ENCODE results near the gene ZNRF2.

Gene ZNRF2

DNA sequence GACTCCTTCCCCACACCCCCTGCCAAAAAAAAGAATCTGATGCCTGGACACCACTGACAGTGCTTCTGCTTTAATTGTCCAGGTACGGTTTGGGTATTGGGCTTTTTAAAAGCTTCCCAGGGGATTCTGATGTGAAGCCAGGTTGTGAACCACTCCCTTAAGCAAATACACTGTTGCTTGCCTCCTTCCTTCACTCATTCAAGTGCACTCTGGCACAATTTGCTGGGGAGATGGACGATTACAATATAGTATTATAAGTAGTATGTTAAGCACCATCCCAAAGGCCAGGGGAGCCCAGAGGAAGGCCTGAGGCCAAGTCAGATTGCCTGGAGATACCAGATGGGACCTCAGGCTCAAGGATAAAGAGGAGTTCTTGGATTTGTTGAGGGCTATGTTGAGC lies 12.3 kb upstream of the ZNRF2 start:
- Mint-ChIP-seq H3K4me1 (ENCODE audit: low read depth) (no peaks in the 10 kb centered on the region), H3K36me3 (ENCODE audit: low read depth) (no peaks in the 10 kb centered on the region), H3K9me3 (no peaks in the 10 kb centered on the region), H3K27me3 (ENCODE audit: low read depth) (peaks cover 3% of the 10 kb centered on the region), H3K27ac (no peak overlapping the region), H3K4me3 (no peak overlapping the region)
- DNase-seq (ENCODE audit: low spot score) = no peak

DNA sequence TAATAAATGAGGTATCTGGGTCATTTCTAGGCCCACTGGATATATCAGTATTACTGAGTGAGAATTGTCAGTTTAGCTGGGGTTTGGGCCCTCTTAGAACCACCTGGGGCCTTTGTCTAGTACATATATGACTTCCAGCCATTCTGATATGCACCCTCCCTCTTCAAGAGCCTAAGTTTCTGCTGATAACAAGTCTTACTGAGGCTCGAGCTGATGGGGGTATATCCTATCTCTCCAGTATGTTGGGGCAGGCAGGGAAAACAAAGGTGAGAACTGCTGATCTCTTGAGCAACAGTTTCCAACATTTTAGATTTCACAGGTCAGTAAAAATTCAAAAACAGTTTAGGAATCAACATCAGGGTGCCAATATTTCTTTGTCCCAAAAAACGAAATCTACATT lies 10.8 kb upstream of the ZNRF2 start:
- no peak for DNase-seq (ENCODE audit: low spot score)
- peaks cover 3% of the 10 kb centered on the region for H3K27me3 Mint-ChIP-seq (ENCODE audit: low read depth)
- H3K9me3 Mint-ChIP-seq = no peaks in the 10 kb centered on the region
- no peak overlapping the region for H3K4me3 Mint-ChIP-seq
- H3K36me3 Mint-ChIP-seq (ENCODE audit: low read depth) = no peaks in the 10 kb centered on the region
- no peaks in the 10 kb centered on the region for H3K4me1 Mint-ChIP-seq (ENCODE audit: low read depth)
- no peak overlapping the region for H3K27ac Mint-ChIP-seq

DNA sequence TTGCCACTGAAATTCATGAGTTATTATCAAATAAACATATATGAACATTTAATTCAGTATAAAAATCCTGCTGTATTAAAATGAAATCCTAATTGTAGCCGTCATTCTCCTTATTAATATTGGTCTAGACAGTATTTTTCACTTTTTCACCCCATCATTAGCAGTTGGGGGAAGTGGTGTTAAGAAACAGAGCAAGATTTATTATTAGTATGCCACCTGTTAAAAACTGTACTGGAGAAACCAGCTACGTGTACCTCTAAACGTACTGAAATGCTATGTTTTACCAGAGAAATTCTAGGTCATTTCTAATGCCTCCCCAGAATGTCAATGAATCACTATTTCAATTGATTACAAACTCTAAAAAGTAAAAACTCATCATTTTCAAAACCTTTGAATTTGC lies 9.8 kb upstream of the ZNRF2 start:
- no peaks in the 10 kb centered on the region for H3K36me3 Mint-ChIP-seq (ENCODE audit: low read depth)
- H3K27me3 Mint-ChIP-seq (ENCODE audit: low read depth) = peaks cover 3% of the 10 kb centered on the region
- DNase-seq (ENCODE audit: low spot score) = no peak
- H3K4me1 Mint-ChIP-seq (ENCODE audit: low read depth) = no peaks in the 10 kb centered on the region
- no peaks in the 10 kb centered on the region for H3K9me3 Mint-ChIP-seq
- no peak overlapping the region for H3K27ac Mint-ChIP-seq
- H3K4me3 Mint-ChIP-seq = no peak overlapping the region

DNA sequence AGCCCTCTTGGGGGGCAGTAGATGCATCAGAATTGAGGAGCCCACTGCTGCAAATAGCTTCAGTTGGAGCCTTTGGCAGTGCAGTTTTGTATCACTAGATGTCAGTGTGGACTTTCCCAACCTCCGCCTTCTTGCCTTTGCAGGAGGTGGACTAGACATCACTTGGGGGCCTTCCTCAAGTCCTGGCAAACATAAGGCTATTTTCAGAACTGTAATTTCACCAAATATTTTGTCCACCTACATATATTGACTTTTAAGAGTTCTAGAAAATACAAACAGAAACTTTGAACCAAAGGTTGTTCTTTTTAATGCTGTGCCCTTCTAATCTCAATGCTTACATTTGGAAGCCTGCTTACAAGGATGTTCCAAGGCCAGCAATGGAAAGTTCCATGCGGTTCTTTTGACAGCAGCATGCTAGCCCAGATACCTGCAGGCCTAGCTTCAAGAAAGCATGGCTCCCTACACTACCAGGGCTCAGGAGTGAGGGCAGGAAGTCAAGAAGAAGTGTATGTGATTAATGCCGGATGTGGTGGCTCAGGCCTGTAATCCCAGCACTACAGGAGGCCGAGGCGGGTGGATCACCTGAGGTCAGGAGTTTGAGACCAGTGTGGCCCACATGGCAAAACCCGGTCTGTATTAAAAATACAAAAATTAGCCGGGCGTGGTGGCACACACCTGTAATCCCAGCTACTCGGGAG lies 8.0 kb upstream of the ZNRF2 start:
- H3K4me3 Mint-ChIP-seq = no peak overlapping the region
- H3K9me3 Mint-ChIP-seq = no peaks in the 10 kb centered on the region
- no peaks in the 10 kb centered on the region for H3K36me3 Mint-ChIP-seq (ENCODE audit: low read depth)
- peak; percentile 37 for DNase-seq (ENCODE audit: low spot score)
- H3K27ac Mint-ChIP-seq = no peak overlapping the region
- H3K27me3 Mint-ChIP-seq (ENCODE audit: low read depth) = peaks cover 3% of the 10 kb centered on the region
- peaks cover 2% of the 10 kb centered on the region for H3K4me1 Mint-ChIP-seq (ENCODE audit: low read depth)

DNA sequence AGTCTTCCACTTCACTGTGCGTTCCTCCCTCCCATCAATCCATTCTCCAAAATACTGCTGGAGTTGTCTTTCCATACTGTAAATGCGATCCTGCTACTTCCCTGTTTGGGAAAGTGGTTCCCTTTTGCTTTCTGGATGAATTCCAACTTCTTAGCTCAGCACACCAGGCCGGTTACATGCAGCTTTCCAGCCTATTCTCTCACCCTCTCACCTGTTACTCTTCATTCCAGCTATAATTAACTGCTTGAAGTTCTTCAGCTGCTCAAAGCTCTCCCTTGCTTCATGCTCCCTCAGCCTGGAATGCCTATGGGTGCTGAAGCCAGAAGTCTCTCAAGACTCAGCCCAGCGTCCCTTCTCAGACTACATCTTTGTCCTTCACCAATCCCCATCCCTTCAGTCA lies 6.0 kb upstream of the ZNRF2 start:
- Mint-ChIP-seq H3K4me3 (no peak overlapping the region), H3K9me3 (no peaks in the 10 kb centered on the region), H3K36me3 (ENCODE audit: low read depth) (no peaks in the 10 kb centered on the region), H3K4me1 (ENCODE audit: low read depth) (peaks cover 10% of the 10 kb centered on the region), H3K27ac (no peak overlapping the region), H3K27me3 (ENCODE audit: low read depth) (peaks cover 3% of the 10 kb centered on the region)
- no peak for DNase-seq (ENCODE audit: low spot score)

DNA sequence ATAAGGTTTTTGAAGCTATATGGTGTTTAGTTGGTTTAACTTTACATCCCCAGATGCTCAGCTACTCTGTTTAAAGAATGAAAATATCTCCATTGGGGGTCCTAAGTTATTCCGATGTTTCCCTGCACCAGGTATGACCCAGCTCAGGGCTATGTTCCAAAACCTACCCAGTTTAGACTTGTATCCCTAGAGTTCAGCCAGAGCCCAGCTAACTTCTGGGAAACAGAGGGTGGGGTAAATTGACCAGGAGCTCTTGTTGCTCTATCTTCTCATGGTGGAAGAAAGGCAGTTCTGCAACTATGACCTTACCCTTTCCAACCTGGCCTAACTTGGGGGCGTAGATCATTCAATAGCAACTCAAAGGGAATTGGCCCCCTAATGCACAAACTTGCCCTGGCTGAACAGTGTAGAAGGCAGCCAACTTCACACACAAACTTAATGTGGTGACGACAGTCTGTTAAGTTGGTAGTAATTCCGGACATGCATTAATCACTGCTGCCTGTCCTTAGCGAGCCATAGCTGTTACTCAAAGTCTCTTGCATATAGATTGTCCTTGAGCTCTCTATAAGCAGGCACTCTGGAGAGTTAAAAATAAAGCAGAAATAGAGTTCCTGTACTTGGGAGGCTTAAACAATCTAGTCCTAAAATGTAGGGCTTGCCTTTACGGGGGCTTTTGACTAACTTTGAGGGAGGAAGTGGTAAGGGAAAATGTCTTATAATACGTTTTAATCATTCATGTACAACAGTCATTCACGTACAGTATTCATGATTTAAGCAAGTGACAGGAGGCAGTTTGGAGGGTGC lies 5.3 kb upstream of the ZNRF2 start:
- no peak overlapping the region for H3K27ac Mint-ChIP-seq

DNA sequence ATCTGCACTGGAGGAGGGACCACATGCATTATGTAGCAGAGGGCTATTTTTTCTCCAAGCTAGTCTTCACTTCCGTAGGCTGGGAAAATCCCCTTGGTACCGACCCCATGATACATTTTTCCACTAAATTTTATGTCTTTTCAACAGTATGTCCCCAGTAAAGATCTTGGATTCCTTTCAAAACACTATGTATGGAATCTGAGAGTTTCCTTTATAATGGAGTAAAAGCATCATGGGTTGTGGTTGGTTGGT lies 4.8 kb upstream of the ZNRF2 start:
- no peaks in the 10 kb centered on the region for H3K27me3 Mint-ChIP-seq (ENCODE audit: low read depth)
- H3K27ac Mint-ChIP-seq = no peak overlapping the region
- H3K4me3 Mint-ChIP-seq = no peak overlapping the region
- H3K4me1 Mint-ChIP-seq (ENCODE audit: low read depth) = peaks cover 13% of the 10 kb centered on the region
- H3K36me3 Mint-ChIP-seq (ENCODE audit: low read depth) = no peaks in the 10 kb centered on the region
- H3K9me3 Mint-ChIP-seq = no peaks in the 10 kb centered on the region
- DNase-seq (ENCODE audit: low spot score) = no peak

More for the DNA sequence above, 5.3 kb upstream of the ZNRF2 start:
- DNase-seq (ENCODE audit: low spot score) = no peak
- no peaks in the 10 kb centered on the region for H3K36me3 Mint-ChIP-seq (ENCODE audit: low read depth)
- H3K27me3 Mint-ChIP-seq (ENCODE audit: low read depth) = no peaks in the 10 kb centered on the region
- H3K4me1 Mint-ChIP-seq (ENCODE audit: low read depth) = peaks cover 12% of the 10 kb centered on the region
- no peak overlapping the region for H3K4me3 Mint-ChIP-seq
- no peaks in the 10 kb centered on the region for H3K9me3 Mint-ChIP-seq

DNA sequence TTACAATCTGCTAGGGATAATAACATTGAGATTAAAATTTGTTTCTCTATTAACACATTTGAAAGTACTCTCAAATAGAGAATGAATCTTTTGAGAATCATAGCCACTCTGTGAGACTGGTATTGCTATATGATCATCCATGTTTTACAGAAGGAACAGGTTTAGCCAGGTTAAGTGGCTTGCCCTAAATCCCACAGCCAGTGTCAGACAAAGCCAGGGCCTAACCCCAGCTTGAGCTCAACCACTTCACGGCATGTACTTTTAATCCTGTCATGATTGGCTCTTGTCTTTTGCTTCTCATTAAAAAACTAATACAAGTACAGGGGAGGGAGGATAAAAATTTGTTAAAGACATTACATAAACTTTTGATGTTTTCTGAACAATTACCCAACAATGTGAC lies 3.8 kb upstream of the ZNRF2 start:
- no peaks in the 10 kb centered on the region for H3K36me3 Mint-ChIP-seq (ENCODE audit: low read depth)
- peaks cover 13% of the 10 kb centered on the region for H3K4me1 Mint-ChIP-seq (ENCODE audit: low read depth)
- DNase-seq (ENCODE audit: low spot score) = no peak
- H3K27ac Mint-ChIP-seq = no peak overlapping the region
- no peaks in the 10 kb centered on the region for H3K9me3 Mint-ChIP-seq
- H3K27me3 Mint-ChIP-seq (ENCODE audit: low read depth) = no peaks in the 10 kb centered on the region
- H3K4me3 Mint-ChIP-seq = no peak overlapping the region

DNA sequence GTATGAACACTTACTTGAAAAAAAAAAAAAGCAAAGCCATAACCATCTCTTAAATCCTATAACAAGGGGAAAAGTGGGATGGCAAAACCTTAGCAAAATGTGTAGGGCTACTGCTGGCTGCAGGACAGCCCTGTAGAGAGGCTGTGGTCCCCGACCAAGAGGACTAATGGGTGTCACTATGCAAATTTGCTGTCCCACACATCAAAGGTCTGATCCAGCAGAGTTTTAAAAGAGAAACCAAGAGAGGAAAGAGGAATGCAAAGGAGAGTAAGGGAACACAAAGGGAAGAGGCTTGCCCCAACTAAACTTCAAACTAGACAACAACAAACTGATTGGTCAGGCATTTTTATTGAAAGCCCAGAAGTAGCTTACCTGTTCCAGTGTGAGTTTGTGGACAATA lies 3.1 kb upstream of the ZNRF2 start:
- peaks cover 19% of the 10 kb centered on the region for H3K4me1 Mint-ChIP-seq (ENCODE audit: low read depth)
- H3K36me3 Mint-ChIP-seq (ENCODE audit: low read depth) = peaks cover 5% of the 10 kb centered on the region
- no peaks in the 10 kb centered on the region for H3K27me3 Mint-ChIP-seq (ENCODE audit: low read depth)
- H3K4me3 Mint-ChIP-seq = no peak overlapping the region
- DNase-seq (ENCODE audit: low spot score) = no peak
- H3K9me3 Mint-ChIP-seq = peaks cover 3% of the 10 kb centered on the region
- H3K27ac Mint-ChIP-seq = no peak overlapping the region

DNA sequence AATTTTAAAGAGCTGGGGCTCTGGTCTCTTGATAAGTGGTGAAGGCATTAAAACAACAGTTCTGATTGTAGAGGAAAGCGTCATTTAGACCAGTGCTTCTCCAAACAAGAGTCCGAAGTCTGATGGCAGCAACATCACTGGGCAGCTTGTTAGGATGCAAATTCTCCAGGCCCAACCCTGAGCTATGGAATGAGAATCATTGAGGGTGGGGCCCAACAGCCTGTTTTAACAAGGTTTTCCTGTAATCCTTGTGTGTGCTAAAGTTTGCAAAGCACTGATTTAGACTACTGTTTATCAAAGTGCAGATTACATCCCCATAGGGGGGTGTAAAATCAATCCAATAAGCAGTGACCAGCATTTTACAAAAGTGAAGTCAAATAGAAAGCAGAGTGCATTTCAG lies 2.6 kb upstream of the ZNRF2 start:
- Mint-ChIP-seq H3K9me3 (peaks cover 8% of the 10 kb centered on the region), H3K27ac (no peak overlapping the region), H3K4me3 (no peak overlapping the region), H3K27me3 (ENCODE audit: low read depth) (no peaks in the 10 kb centered on the region), H3K4me1 (ENCODE audit: low read depth) (peaks cover 24% of the 10 kb centered on the region), H3K36me3 (ENCODE audit: low read depth) (peaks cover 11% of the 10 kb centered on the region)
- no peak for DNase-seq (ENCODE audit: low spot score)

DNA sequence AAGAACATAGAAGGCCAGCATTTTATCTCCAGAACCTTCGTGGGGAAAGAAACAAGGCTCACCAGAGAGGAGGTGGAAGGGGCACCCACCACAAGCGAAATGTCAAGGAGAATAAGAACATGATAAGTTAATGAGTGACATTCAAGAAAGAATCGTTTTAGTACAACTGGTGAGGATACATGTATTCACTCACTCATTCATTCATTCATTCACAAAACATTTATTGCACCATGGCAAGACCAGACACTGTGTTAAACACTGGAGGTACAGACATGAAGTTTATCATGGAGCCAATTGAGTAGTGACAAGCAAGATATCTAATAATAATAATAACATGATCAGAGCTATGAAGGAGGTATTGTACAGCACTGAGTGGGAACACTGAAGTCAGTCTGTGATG lies 1.7 kb upstream of the ZNRF2 start:
- H3K27me3 Mint-ChIP-seq (ENCODE audit: low read depth) = no peaks in the 10 kb centered on the region
- peaks cover 30% of the 10 kb centered on the region for H3K4me1 Mint-ChIP-seq (ENCODE audit: low read depth)

DNA sequence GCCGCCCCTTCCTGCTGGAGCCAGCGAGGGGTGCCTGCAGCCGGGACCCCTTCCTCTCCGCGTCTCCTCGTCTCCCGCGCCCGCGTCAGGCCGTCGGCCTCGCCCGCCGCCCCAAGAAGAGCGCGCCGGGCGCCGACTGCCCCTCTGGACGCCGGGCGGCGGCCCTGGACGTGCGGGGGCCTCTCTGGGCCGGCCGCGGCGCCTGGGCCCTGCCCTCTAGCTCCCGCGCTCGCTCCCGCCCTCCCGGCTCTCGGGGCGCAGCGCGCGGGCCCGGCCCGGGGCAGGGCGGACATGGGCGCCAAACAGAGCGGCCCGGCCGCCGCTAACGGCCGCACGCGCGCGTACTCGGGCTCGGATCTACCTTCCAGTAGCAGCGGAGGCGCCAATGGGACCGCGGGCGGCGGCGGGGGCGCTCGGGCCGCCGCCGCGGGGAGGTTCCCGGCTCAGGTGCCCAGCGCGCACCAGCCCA lies 704 bp downstream of the ZNRF2 start:
- no peak for DNase-seq (ENCODE audit: low spot score)
- Mint-ChIP-seq H3K9me3 (peaks cover 12% of the 10 kb centered on the region), H3K27ac (peak overlapping the region; percentile 88), H3K36me3 (ENCODE audit: low read depth) (peaks cover 20% of the 10 kb centered on the region), H3K4me3 (peak overlapping the region; percentile 81), H3K27me3 (ENCODE audit: low read depth) (no peaks in the 10 kb centered on the region), H3K4me1 (ENCODE audit: low read depth) (peaks cover 48% of the 10 kb centered on the region)

More for the DNA sequence above, 1.7 kb upstream of the ZNRF2 start:
- Mint-ChIP-seq H3K36me3 (ENCODE audit: low read depth) (peaks cover 14% of the 10 kb centered on the region), H3K9me3 (peaks cover 12% of the 10 kb centered on the region), H3K4me3 (no peak overlapping the region), H3K27ac (no peak overlapping the region)
- DNase-seq (ENCODE audit: low spot score) = no peak

DNA sequence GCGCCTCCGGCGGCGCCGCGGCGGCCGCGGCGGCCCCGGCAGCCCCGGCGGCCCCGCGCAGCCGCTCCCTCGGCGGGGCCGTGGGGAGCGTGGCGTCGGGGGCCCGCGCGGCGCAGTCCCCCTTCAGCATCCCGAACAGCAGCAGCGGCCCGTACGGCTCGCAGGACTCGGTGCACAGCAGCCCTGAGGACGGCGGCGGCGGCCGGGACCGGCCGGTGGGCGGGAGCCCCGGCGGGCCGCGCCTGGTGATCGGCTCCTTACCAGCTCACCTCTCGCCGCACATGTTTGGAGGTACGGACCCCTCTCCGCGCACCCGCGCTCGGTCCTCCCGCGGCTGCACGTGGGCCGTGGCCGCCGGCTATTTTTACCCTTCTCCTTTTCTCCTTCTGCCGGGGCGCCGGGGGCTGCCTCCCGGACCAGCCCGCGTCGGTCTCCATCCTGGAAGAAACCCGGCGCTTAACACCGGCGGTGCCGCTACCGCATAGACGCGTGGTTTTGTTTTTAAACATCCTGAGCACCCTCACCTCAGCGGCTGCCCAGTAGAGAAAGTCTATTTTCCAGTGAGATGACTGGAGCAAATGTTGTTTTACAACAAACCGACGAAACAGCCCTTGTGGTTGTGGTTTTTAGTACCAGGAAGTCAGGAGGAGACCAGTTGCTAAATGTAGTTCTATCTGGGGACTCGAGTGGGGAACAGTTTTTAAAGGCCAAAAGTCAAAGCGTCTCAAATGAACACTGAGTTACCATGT lies 1.3 kb downstream of the ZNRF2 start:
- Mint-ChIP-seq H3K4me3 (peak overlapping the region; percentile 91), H3K27ac (peak overlapping the region; percentile 98), H3K36me3 (ENCODE audit: low read depth) (peaks cover 20% of the 10 kb centered on the region), H3K4me1 (ENCODE audit: low read depth) (peaks cover 50% of the 10 kb centered on the region), H3K27me3 (ENCODE audit: low read depth) (no peaks in the 10 kb centered on the region), H3K9me3 (peaks cover 12% of the 10 kb centered on the region)
- DNase-seq (ENCODE audit: low spot score) = peak; percentile 77

DNA sequence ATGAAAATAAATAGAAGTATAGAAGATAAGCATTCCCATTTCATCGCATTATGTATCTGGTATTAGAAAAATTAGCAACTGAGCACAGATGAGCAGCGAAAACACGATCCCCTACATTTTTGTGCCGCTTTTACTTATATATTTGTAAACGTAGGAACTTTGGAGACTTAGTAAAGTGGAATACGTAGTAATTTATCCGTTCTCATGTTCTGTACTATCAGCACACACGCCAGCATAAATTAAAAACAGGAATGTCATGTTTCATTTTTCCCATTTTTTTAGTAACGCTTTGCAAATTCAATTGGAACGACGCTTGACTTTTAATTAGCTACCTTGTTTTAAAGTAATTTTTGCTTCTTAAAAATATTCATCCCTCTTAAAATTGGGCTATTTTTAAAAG lies 2.4 kb downstream of the ZNRF2 start:
- DNase-seq (ENCODE audit: low spot score) = no peak
- H3K27ac Mint-ChIP-seq = peak overlapping the region; percentile 98

More for the DNA sequence above, 2.4 kb downstream of the ZNRF2 start:
- H3K9me3 Mint-ChIP-seq = peaks cover 15% of the 10 kb centered on the region
- H3K4me3 Mint-ChIP-seq = peak overlapping the region; percentile 91
- no peaks in the 10 kb centered on the region for H3K27me3 Mint-ChIP-seq (ENCODE audit: low read depth)
- H3K36me3 Mint-ChIP-seq (ENCODE audit: low read depth) = peaks cover 26% of the 10 kb centered on the region
- H3K4me1 Mint-ChIP-seq (ENCODE audit: low read depth) = peaks cover 58% of the 10 kb centered on the region
